K562 (cell line): Measurements from ENCODE around the gene CYTH4.

Experiments
- EZH2 ChIP-seq: IDR thresholded peaks from 2 replicates; pipeline ENCODE4 v1.6.1; 2012; ENCODE audit warnings: low read depth, mild to moderate bottlenecking, inconsistent platforms, low read length, borderline replicate concordance
- FOSL1 ChIP-seq: fragments of 200-800 bp; sonication (Bioruptor generic); conservative IDR thresholded peaks from 2 replicates; pipeline ENCODE4 v1.6.1; 2016; ENCODE audit warnings: missing genetic modification characterization, missing compliant biosample characterization
- POLR2A ChIP-seq: fragments of 450-650 bp; conservative IDR thresholded peaks from 2 replicates; pipeline ENCODE4 v1.6.1; 2016
- ZNF24 ChIP-seq: fragments of 450-650 bp; IDR thresholded peaks from 2 replicates; pipeline ENCODE4 v1.6.1; 2016
- TF ChIP-seq, protein P1 (sequence below): fragments of 450-650 bp; IDR thresholded peaks from 2 replicates; pipeline ENCODE4 v1.6.1; 2016; ENCODE audit warnings: borderline replicate concordance
- TF ChIP-seq, protein P2 (sequence below): sonication (generic); formaldehyde crosslinking; IDR thresholded peaks from 2 replicates; pipeline ENCODE4 v1.8.0; 2023; ENCODE audit warnings: missing genetic modification reagents, mild to moderate bottlenecking, borderline replicate concordance

DNA sequence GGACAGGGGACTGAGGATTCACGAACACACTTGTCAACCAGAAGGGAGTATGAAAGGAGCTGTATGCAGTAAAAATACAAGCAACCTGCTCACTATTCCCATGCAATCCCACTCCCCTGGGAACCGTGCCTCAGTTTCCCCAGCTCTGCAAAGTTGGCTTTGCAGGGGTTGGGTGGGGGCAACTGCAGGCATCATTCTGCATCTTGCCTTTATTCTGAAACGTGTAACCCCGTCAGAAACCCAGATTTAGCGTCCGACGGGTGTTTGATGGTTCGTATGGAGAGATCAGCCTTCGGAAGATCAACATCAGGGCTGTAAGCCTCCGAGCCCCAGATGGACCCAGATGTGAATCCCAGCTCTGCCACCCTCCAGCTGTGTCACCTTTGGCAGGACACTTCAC, 3.6 kb downstream of the CYTH4 start:
- TF ChIP-seq ZNF24 = no peak
- no peak for TF ChIP-seq EZH2
- no peak for TF ChIP-seq POLR2A
- TF ChIP-seq FOSL1 = no peak
- TF ChIP-seq, protein P1, sequence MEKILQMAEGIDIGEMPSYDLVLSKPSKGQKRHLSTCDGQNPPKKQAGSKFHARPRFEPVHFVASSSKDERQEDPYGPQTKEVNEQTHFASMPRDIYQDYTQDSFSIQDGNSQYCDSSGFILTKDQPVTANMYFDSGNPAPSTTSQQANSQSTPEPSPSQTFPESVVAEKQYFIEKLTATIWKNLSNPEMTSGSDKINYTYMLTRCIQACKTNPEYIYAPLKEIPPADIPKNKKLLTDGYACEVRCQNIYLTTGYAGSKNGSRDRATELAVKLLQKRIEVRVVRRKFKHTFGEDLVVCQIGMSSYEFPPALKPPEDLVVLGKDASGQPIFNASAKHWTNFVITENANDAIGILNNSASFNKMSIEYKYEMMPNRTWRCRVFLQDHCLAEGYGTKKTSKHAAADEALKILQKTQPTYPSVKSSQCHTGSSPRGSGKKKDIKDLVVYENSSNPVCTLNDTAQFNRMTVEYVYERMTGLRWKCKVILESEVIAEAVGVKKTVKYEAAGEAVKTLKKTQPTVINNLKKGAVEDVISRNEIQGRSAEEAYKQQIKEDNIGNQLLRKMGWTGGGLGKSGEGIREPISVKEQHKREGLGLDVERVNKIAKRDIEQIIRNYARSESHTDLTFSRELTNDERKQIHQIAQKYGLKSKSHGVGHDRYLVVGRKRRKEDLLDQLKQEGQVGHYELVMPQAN = no peak
- TF ChIP-seq, protein P2, sequence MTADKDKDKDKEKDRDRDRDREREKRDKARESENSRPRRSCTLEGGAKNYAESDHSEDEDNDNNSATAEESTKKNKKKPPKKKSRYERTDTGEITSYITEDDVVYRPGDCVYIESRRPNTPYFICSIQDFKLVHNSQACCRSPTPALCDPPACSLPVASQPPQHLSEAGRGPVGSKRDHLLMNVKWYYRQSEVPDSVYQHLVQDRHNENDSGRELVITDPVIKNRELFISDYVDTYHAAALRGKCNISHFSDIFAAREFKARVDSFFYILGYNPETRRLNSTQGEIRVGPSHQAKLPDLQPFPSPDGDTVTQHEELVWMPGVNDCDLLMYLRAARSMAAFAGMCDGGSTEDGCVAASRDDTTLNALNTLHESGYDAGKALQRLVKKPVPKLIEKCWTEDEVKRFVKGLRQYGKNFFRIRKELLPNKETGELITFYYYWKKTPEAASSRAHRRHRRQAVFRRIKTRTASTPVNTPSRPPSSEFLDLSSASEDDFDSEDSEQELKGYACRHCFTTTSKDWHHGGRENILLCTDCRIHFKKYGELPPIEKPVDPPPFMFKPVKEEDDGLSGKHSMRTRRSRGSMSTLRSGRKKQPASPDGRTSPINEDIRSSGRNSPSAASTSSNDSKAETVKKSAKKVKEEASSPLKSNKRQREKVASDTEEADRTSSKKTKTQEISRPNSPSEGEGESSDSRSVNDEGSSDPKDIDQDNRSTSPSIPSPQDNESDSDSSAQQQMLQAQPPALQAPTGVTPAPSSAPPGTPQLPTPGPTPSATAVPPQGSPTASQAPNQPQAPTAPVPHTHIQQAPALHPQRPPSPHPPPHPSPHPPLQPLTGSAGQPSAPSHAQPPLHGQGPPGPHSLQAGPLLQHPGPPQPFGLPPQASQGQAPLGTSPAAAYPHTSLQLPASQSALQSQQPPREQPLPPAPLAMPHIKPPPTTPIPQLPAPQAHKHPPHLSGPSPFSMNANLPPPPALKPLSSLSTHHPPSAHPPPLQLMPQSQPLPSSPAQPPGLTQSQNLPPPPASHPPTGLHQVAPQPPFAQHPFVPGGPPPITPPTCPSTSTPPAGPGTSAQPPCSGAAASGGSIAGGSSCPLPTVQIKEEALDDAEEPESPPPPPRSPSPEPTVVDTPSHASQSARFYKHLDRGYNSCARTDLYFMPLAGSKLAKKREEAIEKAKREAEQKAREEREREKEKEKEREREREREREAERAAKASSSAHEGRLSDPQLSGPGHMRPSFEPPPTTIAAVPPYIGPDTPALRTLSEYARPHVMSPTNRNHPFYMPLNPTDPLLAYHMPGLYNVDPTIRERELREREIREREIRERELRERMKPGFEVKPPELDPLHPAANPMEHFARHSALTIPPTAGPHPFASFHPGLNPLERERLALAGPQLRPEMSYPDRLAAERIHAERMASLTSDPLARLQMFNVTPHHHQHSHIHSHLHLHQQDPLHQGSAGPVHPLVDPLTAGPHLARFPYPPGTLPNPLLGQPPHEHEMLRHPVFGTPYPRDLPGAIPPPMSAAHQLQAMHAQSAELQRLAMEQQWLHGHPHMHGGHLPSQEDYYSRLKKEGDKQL (CRISPR knock-in tag) = no peak
